Measurements from ENCODE around the gene SPEG.

Gene SPEG

GRCh38 chr2:219465659-219466561 is 31.3 kb downstream of the SPEG start:
- H3K4me3 ChIP-seq (ENCODE audit: control insufficient read depth, low read depth, low read length), result no peak overlapping the region
- no peak for DNase-seq (ENCODE audit: low read depth)
- TF ChIP-seq CTCF (conservative IDR thresholded peaks at IDR 0.05; ENCODE audit: control insufficient read depth, insufficient read depth, low read depth, low read length), result no peak

GRCh38 chr2:219466816-219467735 is 32.4 kb downstream of the SPEG start:
- no peak for TF ChIP-seq CTCF (conservative IDR thresholded peaks at IDR 0.05; ENCODE audit: control insufficient read depth, insufficient read depth, low read depth, low read length)
- no peak overlapping the region for H3K4me3 ChIP-seq (ENCODE audit: control insufficient read depth, low read depth, low read length)
- no peak for DNase-seq (ENCODE audit: low read depth)

- TF ChIP-seq CTCF (conservative IDR thresholded peaks at IDR 0.05; ENCODE audit: control insufficient read depth, insufficient read depth, low read depth, low read length), result no peak
- H3K4me3 ChIP-seq (ENCODE audit: control insufficient read depth, low read depth, low read length), result no peak overlapping the region
- no peak for DNase-seq (ENCODE audit: low read depth)
These were observed 33.1 kb downstream of the SPEG start for GRCh38 chr2:219467736-219468075.

GRCh38 chr2:219468410-219469185 is 34.0 kb downstream of the SPEG start:
- no peak for DNase-seq (ENCODE audit: low read depth)
- TF ChIP-seq CTCF (conservative IDR thresholded peaks at IDR 0.05; ENCODE audit: control insufficient read depth, insufficient read depth, low read depth, low read length), result no peak
- H3K4me3 ChIP-seq (ENCODE audit: control insufficient read depth, low read depth, low read length), result no peak overlapping the region

- TF ChIP-seq CTCF (conservative IDR thresholded peaks at IDR 0.05; ENCODE audit: control insufficient read depth, insufficient read depth, low read depth, low read length), result no peak
- no peak overlapping the region for H3K4me3 ChIP-seq (ENCODE audit: control insufficient read depth, low read depth, low read length)
- DNase-seq (ENCODE audit: low read depth), result peak; percentile 74
These were observed 34.6 kb downstream of the SPEG start for GRCh38 chr2:219469186-219469724.

- no peak for DNase-seq (ENCODE audit: low read depth)
- H3K4me3 ChIP-seq (ENCODE audit: control insufficient read depth, low read depth, low read length), result no peak overlapping the region
- no peak for TF ChIP-seq CTCF (conservative IDR thresholded peaks at IDR 0.05; ENCODE audit: control insufficient read depth, insufficient read depth, low read depth, low read length)
These were observed 35.8 kb downstream of the SPEG start for GRCh38 chr2:219470429-219470828.

Data from fibroblast of mammary gland (primary cell).